Measurements from ENCODE around the gene DDX28. TPM values are rescaled to one million over a fixed set of nuclear protein-coding genes. Genes with fewer than 3 reads are reported as not detected.
"Not testable (repeated sequence)": the region's sequence is repeated elsewhere in the genome, so short reads cannot be mapped to it uniquely, and the experiment has no call there.

The DDX28 gene
- total and polyA plus RNA-seq, 9 donors: 5.2 to 7.2 (median 6.2) TPM

DNA sequence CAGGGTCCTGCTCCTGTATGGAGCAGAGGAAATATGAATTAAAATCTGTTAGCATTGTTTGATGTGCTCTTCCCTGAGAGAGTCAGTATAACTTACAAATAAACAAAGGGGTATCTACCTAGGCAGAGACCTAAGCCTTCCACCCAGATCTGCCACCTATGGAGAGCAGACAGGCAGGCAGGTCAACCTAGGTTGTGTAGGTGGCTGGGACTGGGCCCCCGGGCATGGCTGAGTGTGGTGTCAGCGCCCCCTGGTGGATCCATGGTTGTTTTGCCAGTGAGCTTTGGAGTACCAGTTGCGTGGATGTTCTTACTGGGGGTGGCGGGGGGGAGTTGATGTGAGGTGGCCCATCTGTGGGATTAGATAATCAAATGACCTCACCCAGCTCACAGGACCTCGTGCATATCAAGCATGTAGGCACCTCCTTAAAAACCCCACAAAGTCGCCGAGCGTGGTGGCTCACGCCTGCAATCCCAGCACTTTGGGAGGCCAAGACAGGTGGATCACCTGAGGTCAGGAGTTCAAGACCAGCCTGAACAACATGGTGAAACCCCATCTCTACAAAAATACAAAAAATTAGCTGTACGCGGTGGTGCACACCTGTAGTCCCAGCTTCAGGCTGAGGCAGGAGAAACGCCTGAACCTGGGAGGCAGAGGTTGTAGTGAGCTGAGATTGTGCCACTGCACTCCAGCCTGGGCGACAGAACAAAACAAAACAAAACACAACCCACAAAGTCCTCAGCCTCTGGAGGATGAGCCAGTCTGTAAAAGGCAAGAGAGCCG, 17.7 kb upstream of the DDX28 start:
- DNase-seq: peak; percentile 55
- H3K4me3 ChIP-seq (ENCODE audit: low read length): no peak overlapping the region
- peaks cover 2% of the 10 kb centered on the region for H3K4me1 ChIP-seq (ENCODE audit: control insufficient read depth, insufficient read depth, low read length)
- WGBS (ENCODE audit: insufficient coverage): 0% methylated on average over 1 of the region's 14 CpGs
- peaks cover 20% of the 10 kb centered on the region for H3K36me3 ChIP-seq (ENCODE audit: control insufficient read depth, insufficient read depth, low read length)
- no peak overlapping the region for H3K27ac ChIP-seq (ENCODE audit: low read length)
- no peaks in the 10 kb centered on the region for H3K27me3 ChIP-seq (ENCODE audit: control insufficient read depth, insufficient read depth, low read length)
- H3K9me3 ChIP-seq (replicated peaks; ENCODE audit: control insufficient read depth, low read depth, low read length): no peaks in the 10 kb centered on the region

DNA sequence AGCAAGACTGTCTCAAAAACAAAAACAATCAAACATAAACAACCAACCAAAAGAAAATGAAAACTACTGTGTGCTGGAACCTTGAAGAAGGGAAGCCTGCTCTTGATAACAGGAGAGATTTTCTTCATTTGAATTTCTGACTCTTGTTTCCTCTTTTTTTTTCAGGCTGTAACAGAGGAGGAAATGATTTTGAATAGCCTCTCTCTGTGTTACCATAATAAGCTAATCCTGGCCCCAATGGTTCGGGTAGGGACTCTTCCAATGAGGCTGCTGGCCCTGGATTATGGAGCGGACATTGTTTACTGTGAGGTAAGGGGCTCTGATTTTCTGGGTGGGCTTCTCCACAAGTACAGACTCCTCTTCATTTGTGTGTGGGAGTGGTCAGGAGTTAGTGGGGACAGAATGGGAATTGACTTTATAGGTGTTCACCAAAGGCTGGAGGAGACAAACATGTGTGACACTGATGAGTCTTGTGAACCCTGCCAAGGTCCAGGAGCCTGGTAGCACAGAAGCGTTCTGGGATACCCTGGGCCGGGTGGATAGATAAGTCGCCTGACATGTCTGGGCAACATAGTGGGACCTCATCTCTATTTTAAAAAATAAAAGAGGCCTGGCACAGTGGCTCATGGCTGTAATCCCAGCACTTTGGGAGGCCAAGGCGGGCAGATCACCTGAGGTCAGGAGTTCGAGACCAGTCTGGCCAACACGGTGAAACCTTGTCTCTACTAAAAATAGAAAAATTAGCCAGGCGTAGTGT, 15.0 kb upstream of the DDX28 start:
- no peak for DNase-seq
- WGBS (ENCODE audit: insufficient coverage): 81% methylated on average over 5 of the region's 9 CpGs
- Histone ChIP-seq H3K27ac (ENCODE audit: low read length) (no peak overlapping the region), H3K27me3 (ENCODE audit: control insufficient read depth, insufficient read depth, low read length) (no peaks in the 10 kb centered on the region), H3K4me3 (ENCODE audit: low read length) (no peak overlapping the region), H3K4me1 (ENCODE audit: control insufficient read depth, insufficient read depth, low read length) (peaks cover 2% of the 10 kb centered on the region), H3K36me3 (ENCODE audit: control insufficient read depth, insufficient read depth, low read length) (peaks cover 18% of the 10 kb centered on the region), H3K9me3 (replicated peaks; ENCODE audit: control insufficient read depth, low read depth, low read length) (no peaks in the 10 kb centered on the region)

DNA sequence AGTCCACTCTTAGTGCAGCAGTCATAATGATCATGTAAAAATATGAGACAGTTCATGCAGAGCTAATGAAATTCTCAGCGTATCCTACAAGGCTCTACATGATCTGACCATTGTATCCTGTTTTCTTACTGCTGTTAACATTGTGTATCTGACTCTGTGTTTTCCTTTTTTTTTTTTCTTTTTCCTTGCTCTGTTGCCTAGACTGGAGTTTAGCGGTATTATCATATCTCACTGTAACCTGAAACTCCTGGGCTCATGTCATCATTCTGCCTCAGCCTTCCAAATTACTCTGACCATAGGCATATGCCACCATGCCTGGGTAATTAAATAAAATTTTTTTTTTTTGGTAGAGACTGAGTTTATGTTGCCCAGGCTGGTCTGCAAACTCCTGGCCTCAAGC, 12.2 kb upstream of the DDX28 start:
- WGBS (ENCODE audit: insufficient coverage): no CpG with 5 or more reads among the region's 2 CpGs
- H3K27me3 ChIP-seq (ENCODE audit: control insufficient read depth, insufficient read depth, low read length): no peaks in the 10 kb centered on the region
- H3K9me3 ChIP-seq (replicated peaks; ENCODE audit: control insufficient read depth, low read depth, low read length): no peaks in the 10 kb centered on the region
- peaks cover 23% of the 10 kb centered on the region for H3K36me3 ChIP-seq (ENCODE audit: control insufficient read depth, insufficient read depth, low read length)
- peaks cover 2% of the 10 kb centered on the region for H3K4me1 ChIP-seq (ENCODE audit: control insufficient read depth, insufficient read depth, low read length)
- DNase-seq: no peak
- H3K4me3 ChIP-seq (ENCODE audit: low read length): no peak overlapping the region
- no peak overlapping the region for H3K27ac ChIP-seq (ENCODE audit: low read length)

DNA sequence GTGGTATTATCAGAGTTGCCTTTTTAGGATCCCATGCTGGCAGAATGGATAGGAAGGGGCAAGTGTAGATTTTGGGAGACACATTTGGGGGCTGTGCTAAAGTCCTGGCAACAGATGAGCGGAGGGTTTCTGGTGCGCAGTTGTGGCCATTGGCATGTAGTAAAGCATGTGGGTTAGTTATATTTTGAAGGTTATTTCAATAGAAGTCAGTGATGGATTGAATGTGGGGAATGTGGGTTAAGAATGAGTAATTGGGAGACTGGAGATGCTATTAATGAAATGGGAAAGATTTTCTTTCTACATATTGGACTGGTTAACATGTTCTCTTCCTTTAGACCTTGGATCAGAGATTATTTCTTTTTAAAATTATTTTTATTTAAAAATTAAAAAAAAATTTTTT, 10.1 kb upstream of the DDX28 start:
- H3K9me3 ChIP-seq (replicated peaks; ENCODE audit: control insufficient read depth, low read depth, low read length): no peaks in the 10 kb centered on the region
- no peak overlapping the region for H3K27ac ChIP-seq (ENCODE audit: low read length)
- no peak overlapping the region for H3K4me3 ChIP-seq (ENCODE audit: low read length)
- H3K36me3 ChIP-seq (ENCODE audit: control insufficient read depth, insufficient read depth, low read length): peaks cover 23% of the 10 kb centered on the region
- no peaks in the 10 kb centered on the region for H3K27me3 ChIP-seq (ENCODE audit: control insufficient read depth, insufficient read depth, low read length)
- 100% methylated on average over 2 of the region's 2 CpGs for WGBS (ENCODE audit: insufficient coverage)
- DNase-seq: no peak
- peaks cover 2% of the 10 kb centered on the region for H3K4me1 ChIP-seq (ENCODE audit: control insufficient read depth, insufficient read depth, low read length)

DNA sequence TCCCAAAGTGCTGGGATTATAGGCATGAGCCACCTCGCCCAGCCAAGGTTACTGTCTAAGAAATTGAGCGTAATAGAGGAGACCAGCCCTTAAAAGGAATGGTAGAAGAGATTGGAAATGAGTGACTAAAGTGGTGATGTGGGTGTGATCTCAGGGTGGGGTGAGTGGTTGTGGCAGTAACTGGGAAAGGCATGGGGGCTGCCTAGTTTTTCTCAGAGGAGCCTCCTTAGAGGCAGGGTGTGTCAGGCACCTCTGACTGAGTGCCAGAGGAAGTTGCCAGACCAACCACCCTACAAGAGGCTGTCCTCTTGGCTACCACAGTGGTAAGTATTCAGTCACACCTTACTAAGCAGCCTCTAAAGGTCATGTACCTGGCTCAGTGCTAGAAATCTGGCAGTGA, 8.9 kb upstream of the DDX28 start:
- Histone ChIP-seq H3K4me3 (ENCODE audit: low read length) (no peak overlapping the region), H3K4me1 (ENCODE audit: control insufficient read depth, insufficient read depth, low read length) (no peaks in the 10 kb centered on the region), H3K27me3 (ENCODE audit: control insufficient read depth, insufficient read depth, low read length) (no peaks in the 10 kb centered on the region), H3K9me3 (replicated peaks; ENCODE audit: control insufficient read depth, low read depth, low read length) (no peaks in the 10 kb centered on the region), H3K27ac (ENCODE audit: low read length) (no peak overlapping the region), H3K36me3 (ENCODE audit: control insufficient read depth, insufficient read depth, low read length) (peaks cover 27% of the 10 kb centered on the region)
- WGBS (ENCODE audit: insufficient coverage): 100% methylated on average over 2 of the region's 2 CpGs
- DNase-seq: no peak

DNA sequence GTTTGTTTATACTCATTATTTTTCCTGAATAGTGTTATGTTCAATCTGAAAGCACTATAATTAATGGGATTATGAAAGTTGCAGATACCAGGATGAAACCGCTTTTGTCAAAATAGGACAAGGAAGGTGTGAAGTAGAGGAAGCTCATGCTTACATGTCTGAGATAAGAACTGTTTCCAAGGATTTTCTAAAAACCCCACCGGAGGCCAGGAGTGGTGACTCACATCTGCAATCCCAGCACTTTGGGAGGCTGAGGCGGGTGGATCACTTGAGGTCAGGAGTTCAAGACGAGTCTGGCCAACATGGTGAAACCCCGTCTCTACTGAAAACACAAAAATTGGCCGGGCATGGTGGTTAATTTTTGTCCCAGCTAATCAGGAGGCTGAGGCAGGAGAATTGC, 7.1 kb upstream of the DDX28 start:
- not testable (repeated sequence) for H3K9me3 ChIP-seq (replicated peaks; ENCODE audit: control insufficient read depth, low read depth, low read length); H3K4me1 ChIP-seq (ENCODE audit: control insufficient read depth, insufficient read depth, low read length); H3K27me3 ChIP-seq (ENCODE audit: control insufficient read depth, insufficient read depth, low read length); H3K27ac ChIP-seq (ENCODE audit: low read length); DNase-seq; H3K4me3 ChIP-seq (ENCODE audit: low read length)
- WGBS (ENCODE audit: insufficient coverage): 83% methylated on average over 5 of the region's 6 CpGs
- H3K36me3 ChIP-seq (ENCODE audit: control insufficient read depth, insufficient read depth, low read length): peaks cover 36% of the 10 kb centered on the region

DNA sequence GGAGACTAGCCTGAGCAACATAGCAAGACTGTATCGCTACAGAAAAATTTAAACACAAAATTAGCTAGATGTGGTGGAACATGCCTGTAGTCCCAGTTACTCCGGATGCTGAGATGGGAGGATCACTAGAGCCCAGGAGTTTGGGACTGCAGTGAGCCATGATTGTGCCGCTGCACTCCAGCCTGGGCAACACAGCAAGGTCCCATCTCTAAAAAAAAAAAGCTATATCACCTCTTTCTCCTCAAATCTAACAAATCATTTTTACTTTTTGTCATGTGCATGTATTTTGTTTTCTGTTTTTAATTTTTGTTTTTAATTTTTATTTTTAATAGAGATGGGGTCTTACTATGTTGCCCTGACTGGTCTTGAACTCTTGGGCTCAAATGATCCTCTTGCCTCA, 6.0 kb upstream of the DDX28 start:
- Histone ChIP-seq H3K9me3 (replicated peaks; ENCODE audit: control insufficient read depth, low read depth, low read length) (no peaks in the 10 kb centered on the region), H3K4me3 (ENCODE audit: low read length) (no peak overlapping the region), H3K27me3 (ENCODE audit: control insufficient read depth, insufficient read depth, low read length) (no peaks in the 10 kb centered on the region), H3K4me1 (ENCODE audit: control insufficient read depth, insufficient read depth, low read length) (peaks cover 3% of the 10 kb centered on the region), H3K36me3 (ENCODE audit: control insufficient read depth, insufficient read depth, low read length) (peaks cover 36% of the 10 kb centered on the region), H3K27ac (ENCODE audit: low read length) (no peak overlapping the region)
- DNase-seq: no peak
- WGBS (ENCODE audit: insufficient coverage): 90% methylated on average over 2 of the region's 3 CpGs

DNA sequence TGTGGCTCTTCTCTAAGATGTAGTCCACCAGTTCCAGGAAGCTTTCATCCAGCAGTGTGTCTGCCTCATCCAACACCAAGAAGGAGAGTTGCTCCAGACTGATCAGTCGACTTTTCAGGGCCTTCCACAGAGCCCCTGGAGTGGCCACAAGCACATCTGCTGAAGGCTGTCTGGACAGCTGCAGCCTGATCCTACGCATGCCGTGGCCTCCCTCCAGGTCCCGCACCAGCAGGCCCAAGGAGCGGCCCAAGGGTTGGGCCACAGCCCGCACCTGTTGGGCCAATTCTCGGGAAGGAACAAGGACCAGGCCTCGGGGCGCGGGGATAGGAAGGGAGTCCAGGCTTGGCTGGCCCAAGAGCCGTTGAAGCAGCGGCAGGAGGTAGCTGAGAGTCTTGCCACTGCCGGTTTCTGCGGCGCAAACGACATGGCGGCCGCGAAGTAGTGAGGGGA, 729 bp downstream of the DDX28 start:
- Histone ChIP-seq H3K27me3 (ENCODE audit: control insufficient read depth, insufficient read depth, low read length) (no peaks in the 10 kb centered on the region), H3K27ac (ENCODE audit: low read length) (peak overlapping the region; percentile 89), H3K4me1 (ENCODE audit: control insufficient read depth, insufficient read depth, low read length) (peaks cover 20% of the 10 kb centered on the region), H3K36me3 (ENCODE audit: control insufficient read depth, insufficient read depth, low read length) (peaks cover 21% of the 10 kb centered on the region), H3K4me3 (ENCODE audit: low read length) (peak overlapping the region; percentile 97), H3K9me3 (replicated peaks; ENCODE audit: control insufficient read depth, low read depth, low read length) (no peaks in the 10 kb centered on the region)
- 4% methylated on average over 18 of the region's 19 CpGs for WGBS (ENCODE audit: insufficient coverage)
- DNase-seq: peak; percentile 11

DNA sequence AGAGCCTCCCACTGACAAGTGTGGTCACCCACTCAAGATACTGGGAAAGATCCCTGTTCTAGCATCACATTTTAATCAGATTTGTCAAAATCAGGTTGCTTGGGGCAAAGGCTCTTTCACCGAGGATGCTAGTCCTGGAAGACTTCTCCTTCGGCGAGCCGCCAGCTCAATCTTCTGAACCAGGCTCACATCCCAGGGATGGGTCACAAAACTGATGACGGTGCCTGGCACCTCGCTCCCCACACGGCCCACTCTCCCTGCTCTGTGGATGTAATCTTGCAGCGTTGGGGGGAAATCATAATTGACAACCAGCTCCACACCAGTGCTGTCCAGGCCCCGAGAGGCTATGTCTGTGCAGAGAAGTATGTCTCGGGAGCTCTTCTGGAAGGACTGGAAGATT, 1.5 kb downstream of the DDX28 start:
- peak overlapping the region; percentile 97 for H3K4me3 ChIP-seq (ENCODE audit: low read length)
- no peak for DNase-seq
- peaks cover 20% of the 10 kb centered on the region for H3K36me3 ChIP-seq (ENCODE audit: control insufficient read depth, insufficient read depth, low read length)
- H3K9me3 ChIP-seq (replicated peaks; ENCODE audit: control insufficient read depth, low read depth, low read length): no peaks in the 10 kb centered on the region
- no peak overlapping the region for H3K27ac ChIP-seq (ENCODE audit: low read length)
- no peaks in the 10 kb centered on the region for H3K27me3 ChIP-seq (ENCODE audit: control insufficient read depth, insufficient read depth, low read length)
- WGBS (ENCODE audit: insufficient coverage): 93% methylated on average over 5 of the region's 10 CpGs
- H3K4me1 ChIP-seq (ENCODE audit: control insufficient read depth, insufficient read depth, low read length): peaks cover 20% of the 10 kb centered on the region

DNA sequence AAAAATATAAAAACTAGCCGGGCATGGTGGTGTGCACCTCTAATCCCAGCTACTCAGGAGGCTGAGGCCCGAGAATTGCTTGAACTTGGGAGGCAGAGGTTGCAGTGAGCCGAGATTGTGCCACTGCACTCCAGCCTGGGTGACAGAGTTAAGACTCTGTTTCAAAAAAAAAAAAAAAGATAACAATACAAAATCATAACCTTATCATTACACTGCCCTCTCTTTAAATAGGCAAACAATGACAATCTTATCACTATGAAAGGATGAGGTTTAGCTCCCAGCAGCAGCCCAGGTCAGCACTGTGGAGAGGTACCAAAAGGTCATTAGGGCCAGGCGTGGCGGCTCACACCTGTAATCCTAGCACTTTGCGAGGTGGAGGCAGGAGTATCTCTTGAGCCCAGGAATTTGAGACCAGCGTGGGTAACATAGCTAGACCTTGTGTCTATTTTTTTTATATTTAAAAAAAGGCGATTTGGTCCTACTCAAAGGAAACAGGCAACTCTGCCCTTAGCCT, 3.8 kb downstream of the DDX28 start:
- Histone ChIP-seq H3K9me3 (replicated peaks; ENCODE audit: control insufficient read depth, low read depth, low read length) (no peaks in the 10 kb centered on the region), H3K4me1 (ENCODE audit: control insufficient read depth, insufficient read depth, low read length) (peaks cover 20% of the 10 kb centered on the region), H3K27ac (ENCODE audit: low read length) (no peak overlapping the region), H3K36me3 (ENCODE audit: control insufficient read depth, insufficient read depth, low read length) (peaks cover 11% of the 10 kb centered on the region), H3K4me3 (ENCODE audit: low read length) (no peak overlapping the region), H3K27me3 (ENCODE audit: control insufficient read depth, insufficient read depth, low read length) (no peaks in the 10 kb centered on the region)
- WGBS (ENCODE audit: insufficient coverage): 68% methylated on average over 3 of the region's 8 CpGs
- no peak for DNase-seq

Data from muscle of leg (tissue), 11 donors.